CD4-positive, CD25-positive, alpha-beta regulatory T cell (primary cell): Measurements from ENCODE around the gene PABPC1L. TPM values are rescaled to one million over a fixed set of nuclear protein-coding genes. Genes with fewer than 3 reads are reported as not detected.
A peak's percentile ranks its signal among the peaks of the same experiment; 100 is the strongest.

Experiments used
- ATAC-seq, 2 donors: fragments of 150-1000 bp; cut with Tn5 transposase; one replicate each; pipeline ENCODE4 v1.10.0; 2021; ENCODE audit warnings: low read depth in 2 of 2, moderate number of reproducible peaks in 2 of 2, moderate library complexity in 1 of 2
- DNase-seq, 3 donors: peaks; one replicate each; pipeline versions ENCODE4 v3.0.0 to v3.0.0-alpha.2; 2012 to 2022; ENCODE audit warnings: mixed read lengths in 1 of 3
- H3K27ac ChIP-seq: one replicate; pipeline ENCODE4 v1.7.0; 2013; ENCODE audit warnings: mild to moderate bottlenecking, low read length; ENCODE audit not compliant: insufficient read depth, poor library complexity, severe bottlenecking
- H3K27me3 ChIP-seq: one replicate; pipeline ENCODE4 v1.7.0; 2013; ENCODE audit warnings: low read length; ENCODE audit not compliant: control insufficient read depth, insufficient read depth
- H3K36me3 ChIP-seq: one replicate; pipeline ENCODE4 v1.7.0; 2013; ENCODE audit warnings: mild to moderate bottlenecking, low read length, moderate library complexity; ENCODE audit not compliant: control insufficient read depth, insufficient read depth
- H3K4me1 ChIP-seq: 2 replicates; pipeline ENCODE4 v1.7.0; 2013; ENCODE audit warnings: mild to moderate bottlenecking, low read length; ENCODE audit not compliant: insufficient read depth, control insufficient read depth, poor library complexity, severe bottlenecking
- H3K4me3 ChIP-seq: one replicate; pipeline ENCODE4 v1.7.0; 2013; ENCODE audit warnings: low read depth, mild to moderate bottlenecking, low read length, moderate library complexity
- H3K9me3 ChIP-seq, 2 experiments: 1 replicate in 1 of 2; 2 replicates in 1 of 2; pipeline ENCODE4 v1.7.0; 2013; ENCODE audit warnings: low read length in 2 of 2, mild to moderate bottlenecking in 1 of 2, moderate library complexity in 1 of 2; ENCODE audit not compliant: control insufficient read depth in 2 of 2
- H3K27ac Mint-ChIP-seq, 3 donors: one replicate each; pipeline ENCODE4 v1.8.0; 2020 to 2022; ENCODE audit warnings: mild to moderate bottlenecking in 3 of 3, mixed read lengths in 3 of 3, moderate library complexity in 2 of 3
- H3K27me3 Mint-ChIP-seq: one replicate; pipeline ENCODE4 v1.8.0; 2022; ENCODE audit warnings: mild to moderate bottlenecking, mixed read lengths
- H3K36me3 Mint-ChIP-seq: one replicate; pipeline ENCODE4 v1.8.0; 2020; ENCODE audit warnings: mixed read lengths
- H3K4me1 Mint-ChIP-seq, 4 donors: one replicate each; pipeline ENCODE4 v1.8.0; 2020 to 2022; ENCODE audit warnings: mixed read lengths in 4 of 4, mild to moderate bottlenecking in 1 of 4
- H3K4me3 Mint-ChIP-seq, 4 donors: one replicate each; pipeline ENCODE4 v1.8.0; 2020 to 2022; ENCODE audit warnings: mild to moderate bottlenecking in 4 of 4, mixed read lengths in 4 of 4, moderate library complexity in 3 of 4
- H3K9me3 Mint-ChIP-seq, 7 donors: one replicate each; pipeline ENCODE4 v1.8.0; 2020 to 2022; ENCODE audit warnings: mixed read lengths in 7 of 7, mild to moderate bottlenecking in 3 of 7, moderate library complexity in 2 of 7
- polyA plus RNA-seq, 4 donors: library from polyadenylated mRNA; unstranded; fragments of 300-500 nt; fragmentation: Illumina TruSeq; gene quantifications; one replicate each; pipeline ENCODE4 v1.2.3, GENCODE V29; 2021
- total RNA-seq: library from RNA; stranded (reverse); gene quantifications from one replicate; pipeline ENCODE4 v1.2.3, GENCODE V29; 2022

Gene PABPC1L
- total and polyA plus RNA-seq, 5 donors from 2014 or later, result 0.12 to 66.1 (median 0.68) TPM; not detected in 2

GRCh38 chr20:44904377-44904776 is 5.5 kb upstream of the PABPC1L start:
- H3K4me1 Mint-ChIP-seq, result peaks cover 36 to 55% (median 38%) of the 10 kb centered on the region in 4 donors
- no peak overlapping the region for H3K4me3 Mint-ChIP-seq
- peak overlapping the region in 1 of 3 donors; percentile 11 for H3K27ac Mint-ChIP-seq
- H3K27me3 ChIP-seq, result no peaks in the 10 kb centered on the region
- DNase-seq, result no peak
- H3K9me3 ChIP-seq, result no peaks in the 10 kb centered on the region
- no peak for ATAC-seq
- peaks cover 46% of the 10 kb centered on the region for H3K36me3 Mint-ChIP-seq
- no peaks in the 10 kb centered on the region for H3K27me3 Mint-ChIP-seq
- no peak overlapping the region for H3K27ac ChIP-seq
- no peaks in the 10 kb centered on the region for H3K9me3 Mint-ChIP-seq
- H3K4me3 ChIP-seq, result no peak overlapping the region
- peaks cover 20% of the 10 kb centered on the region for H3K4me1 ChIP-seq
- peaks cover 79% of the 10 kb centered on the region for H3K36me3 ChIP-seq

- Histone ChIP-seq H3K4me1 (peaks cover 14% of the 10 kb centered on the region), H3K27me3 (no peaks in the 10 kb centered on the region), H3K36me3 (peaks cover 42% of the 10 kb centered on the region), H3K4me3 (peak overlapping the region; percentile 73), H3K9me3 (no peaks in the 10 kb centered on the region), H3K27ac (no peak overlapping the region)
- peak overlapping the region in 2 of 3 donors; percentile 59 to 91 for H3K27ac Mint-ChIP-seq
- ATAC-seq (no peak), DNase-seq (peak in 1 of 3 donors; percentile 7)
- no peaks in the 10 kb centered on the region for H3K9me3 Mint-ChIP-seq
- no peaks in the 10 kb centered on the region for H3K27me3 Mint-ChIP-seq
- H3K4me1 Mint-ChIP-seq, result peaks cover 14 to 30% (median 24%) of the 10 kb centered on the region in 4 donors
- H3K36me3 Mint-ChIP-seq, result peaks cover 30% of the 10 kb centered on the region
- H3K4me3 Mint-ChIP-seq, result peak overlapping the region; percentile 73 to 89 (median 86)
These were observed 631 bp upstream of the PABPC1L start for GRCh38 chr20:44908987-44909871.

DNA sequence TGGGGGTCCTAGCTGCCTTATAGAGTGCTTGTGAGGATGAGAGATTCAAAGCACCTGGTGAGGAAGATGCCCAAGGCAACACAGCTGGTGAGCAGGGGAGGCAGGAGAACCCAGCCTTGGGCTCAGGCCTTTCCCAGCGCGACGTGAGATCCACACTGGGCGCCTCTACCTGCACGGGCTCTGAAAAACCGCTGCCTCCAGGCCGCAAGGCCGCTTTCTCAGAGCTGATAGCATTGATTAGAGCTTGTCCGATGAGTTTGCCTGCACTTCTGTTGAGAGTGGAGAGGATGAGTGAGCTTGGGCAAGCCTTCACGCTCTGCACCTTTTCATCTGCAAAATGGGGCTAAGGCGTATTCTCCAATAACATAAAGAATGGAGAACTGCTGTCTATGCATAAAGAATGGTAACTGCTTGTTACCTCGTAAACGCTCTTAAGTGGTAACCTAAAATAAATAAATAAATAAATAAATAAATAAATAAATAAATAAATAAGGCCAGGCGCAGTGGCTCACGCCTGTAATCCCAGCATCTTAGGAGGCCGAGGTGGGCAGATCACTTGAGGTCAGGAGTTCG is 916 bp downstream of the PABPC1L start:
- ATAC-seq (no peak), DNase-seq (no peak)
- H3K4me3 ChIP-seq, result peak overlapping the region; percentile 42
- H3K36me3 Mint-ChIP-seq, result peaks cover 20% of the 10 kb centered on the region
- H3K4me1 ChIP-seq, result peaks cover 14% of the 10 kb centered on the region
- peaks cover 21 to 42% (median 31%) of the 10 kb centered on the region in 4 donors for H3K4me1 Mint-ChIP-seq
- H3K27ac Mint-ChIP-seq, result peak overlapping the region in 2 of 3 donors; percentile 74 to 78
- H3K27me3 Mint-ChIP-seq, result no peaks in the 10 kb centered on the region
- peak overlapping the region; percentile 55 for H3K27ac ChIP-seq
- peaks cover 27% of the 10 kb centered on the region for H3K36me3 ChIP-seq
- no peaks in the 10 kb centered on the region for H3K27me3 ChIP-seq
- H3K9me3 Mint-ChIP-seq, result no peaks in the 10 kb centered on the region
- H3K9me3 ChIP-seq, result no peaks in the 10 kb centered on the region
- peak overlapping the region; percentile 84 to 89 (median 88) for H3K4me3 Mint-ChIP-seq

DNA sequence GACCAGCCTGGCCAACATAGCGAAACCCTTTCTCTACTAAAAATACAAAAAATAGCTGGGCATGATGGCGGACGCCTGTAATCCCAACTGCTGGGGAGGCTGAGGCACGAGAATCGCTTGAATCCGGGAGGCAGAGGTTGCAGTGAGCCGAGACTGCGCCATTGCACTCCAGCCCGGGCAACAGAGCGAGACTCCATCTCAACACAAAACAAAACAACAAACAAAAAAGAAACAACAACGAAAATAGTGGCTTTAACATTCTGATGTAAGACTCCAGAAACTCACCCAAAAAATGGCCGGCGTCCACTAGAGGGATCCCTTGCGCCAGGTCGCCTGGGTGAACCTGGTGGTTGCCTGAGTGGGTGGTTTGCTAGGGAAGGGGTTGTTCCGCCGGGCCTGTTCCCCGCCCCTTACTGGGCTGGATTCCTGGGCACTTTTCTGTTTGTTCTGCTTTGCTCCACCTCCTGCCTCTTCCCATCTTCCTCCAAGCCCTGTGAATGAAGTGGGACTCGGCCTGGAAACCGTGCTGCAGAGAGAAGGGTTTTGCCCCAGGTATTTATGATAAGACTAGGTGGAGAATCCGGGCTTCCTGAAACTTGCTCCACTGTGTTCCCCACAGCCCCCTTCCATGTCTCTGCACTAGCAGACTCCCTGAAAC is 1.5 kb downstream of the PABPC1L start:
- Mint-ChIP-seq H3K27me3 (no peaks in the 10 kb centered on the region), H3K4me3 (peak overlapping the region; percentile 51 to 84 (median 66)), H3K4me1 (peaks cover 21 to 40% (median 30%) of the 10 kb centered on the region in 4 donors), H3K9me3 (no peaks in the 10 kb centered on the region), H3K27ac (peak overlapping the region in 1 of 3 donors; percentile 49), H3K36me3 (peaks cover 15% of the 10 kb centered on the region)
- Histone ChIP-seq H3K36me3 (peaks cover 20% of the 10 kb centered on the region), H3K4me3 (no peak overlapping the region), H3K9me3 (no peaks in the 10 kb centered on the region), H3K4me1 (peaks cover 14% of the 10 kb centered on the region), H3K27ac (no peak overlapping the region), H3K27me3 (no peaks in the 10 kb centered on the region)
- ATAC-seq (no peak), DNase-seq (peak; percentile 11 to 68 (median 32))

GRCh38 chr20:44912189-44912588 is 2.3 kb downstream of the PABPC1L start:
- peaks cover 15% of the 10 kb centered on the region for H3K36me3 Mint-ChIP-seq
- no peaks in the 10 kb centered on the region for H3K9me3 Mint-ChIP-seq
- DNase-seq (no peak), ATAC-seq (no peak)
- peaks cover 14% of the 10 kb centered on the region for H3K4me1 ChIP-seq
- H3K4me1 Mint-ChIP-seq, result peaks cover 21 to 40% (median 30%) of the 10 kb centered on the region in 4 donors
- H3K4me3 Mint-ChIP-seq, result peak overlapping the region in 3 of 4 donors; percentile 22 to 84 (median 51)
- H3K27ac ChIP-seq, result no peak overlapping the region
- peaks cover 16% of the 10 kb centered on the region for H3K36me3 ChIP-seq
- H3K4me3 ChIP-seq, result no peak overlapping the region
- H3K27me3 Mint-ChIP-seq, result no peaks in the 10 kb centered on the region
- no peaks in the 10 kb centered on the region for H3K27me3 ChIP-seq
- H3K9me3 ChIP-seq, result no peaks in the 10 kb centered on the region
- H3K27ac Mint-ChIP-seq, result peak overlapping the region in 1 of 3 donors; percentile 49

DNA sequence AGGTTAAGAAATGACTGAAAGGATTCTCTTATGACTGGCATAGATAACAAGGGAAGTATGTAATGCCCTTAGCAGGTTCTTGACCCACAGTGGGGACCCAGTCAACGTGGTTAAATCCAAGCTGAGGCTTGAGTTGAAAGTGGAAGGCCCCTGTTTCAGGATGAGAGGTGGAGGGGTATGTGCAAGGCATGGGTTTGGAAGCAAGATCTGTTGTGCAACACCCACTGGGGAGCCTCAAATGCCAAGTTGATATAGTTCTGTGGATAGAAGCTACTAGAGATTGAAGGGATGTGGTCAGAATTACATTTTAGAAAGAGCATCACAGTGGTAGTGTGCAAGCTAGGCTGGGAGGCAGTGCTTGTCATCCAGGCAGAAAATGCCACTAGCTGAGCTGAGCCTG is 5.1 kb downstream of the PABPC1L start:
- no peaks in the 10 kb centered on the region for H3K27me3 Mint-ChIP-seq
- ATAC-seq (no peak), DNase-seq (peak in 1 of 3 donors; percentile 26)
- H3K36me3 Mint-ChIP-seq, result peaks cover 6% of the 10 kb centered on the region
- Histone ChIP-seq H3K4me1 (peaks cover 5% of the 10 kb centered on the region), H3K27me3 (no peaks in the 10 kb centered on the region), H3K36me3 (peaks cover 16% of the 10 kb centered on the region), H3K9me3 (no peaks in the 10 kb centered on the region), H3K4me3 (no peak overlapping the region), H3K27ac (no peak overlapping the region)
- no peaks in the 10 kb centered on the region for H3K9me3 Mint-ChIP-seq
- H3K27ac Mint-ChIP-seq, result peak overlapping the region in 1 of 3 donors; percentile 82
- peaks cover 7 to 28% (median 17%) of the 10 kb centered on the region in 4 donors for H3K4me1 Mint-ChIP-seq
- peak overlapping the region in 2 of 4 donors; percentile 24 to 38 for H3K4me3 Mint-ChIP-seq

- Histone ChIP-seq H3K27me3 (no peaks in the 10 kb centered on the region), H3K27ac (no peak overlapping the region), H3K4me1 (no peaks in the 10 kb centered on the region), H3K4me3 (no peak overlapping the region), H3K9me3 (no peaks in the 10 kb centered on the region), H3K36me3 (peaks cover 17% of the 10 kb centered on the region)
- Mint-ChIP-seq H3K4me3 (no peak overlapping the region), H3K27ac (no peak overlapping the region), H3K9me3 (no peaks in the 10 kb centered on the region), H3K27me3 (no peaks in the 10 kb centered on the region), H3K36me3 (peaks cover 6% of the 10 kb centered on the region), H3K4me1 (peaks cover 7 to 18% (median 13%) of the 10 kb centered on the region in 4 donors)
- DNase-seq, result no peak
- ATAC-seq, result no peak
These were observed 6.7 kb downstream of the PABPC1L start for GRCh38 chr20:44916586-44916985.
